EL (cell line): ENCODE measurements around the gene FAM120B.

Experiments used
- DNase-seq: peaks from one replicate; pipeline ENCODE4 v3.0.0-alpha.2; 2016

Gene FAM120B

DNA sequence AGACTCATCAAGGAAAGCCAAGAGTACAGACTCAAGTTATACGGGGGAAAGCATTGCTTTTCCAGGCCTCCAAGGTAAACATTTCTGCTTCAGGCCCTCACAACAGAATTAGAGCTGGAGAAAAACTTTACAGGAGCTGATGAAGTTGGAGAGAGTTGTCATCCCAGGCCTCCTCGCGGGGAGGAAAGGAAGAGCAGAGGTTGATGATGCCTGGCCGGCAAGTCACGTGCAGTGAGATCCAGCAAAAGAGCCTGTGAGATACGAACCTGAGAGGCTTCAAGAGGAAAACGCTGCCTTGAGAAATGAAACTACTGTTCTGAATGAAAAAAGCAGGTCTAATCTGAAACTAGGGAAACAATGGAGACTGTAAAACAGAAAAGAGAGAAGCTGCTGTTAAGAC, 122.9 kb downstream of the FAM120B start:
- no peak for DNase-seq

DNA sequence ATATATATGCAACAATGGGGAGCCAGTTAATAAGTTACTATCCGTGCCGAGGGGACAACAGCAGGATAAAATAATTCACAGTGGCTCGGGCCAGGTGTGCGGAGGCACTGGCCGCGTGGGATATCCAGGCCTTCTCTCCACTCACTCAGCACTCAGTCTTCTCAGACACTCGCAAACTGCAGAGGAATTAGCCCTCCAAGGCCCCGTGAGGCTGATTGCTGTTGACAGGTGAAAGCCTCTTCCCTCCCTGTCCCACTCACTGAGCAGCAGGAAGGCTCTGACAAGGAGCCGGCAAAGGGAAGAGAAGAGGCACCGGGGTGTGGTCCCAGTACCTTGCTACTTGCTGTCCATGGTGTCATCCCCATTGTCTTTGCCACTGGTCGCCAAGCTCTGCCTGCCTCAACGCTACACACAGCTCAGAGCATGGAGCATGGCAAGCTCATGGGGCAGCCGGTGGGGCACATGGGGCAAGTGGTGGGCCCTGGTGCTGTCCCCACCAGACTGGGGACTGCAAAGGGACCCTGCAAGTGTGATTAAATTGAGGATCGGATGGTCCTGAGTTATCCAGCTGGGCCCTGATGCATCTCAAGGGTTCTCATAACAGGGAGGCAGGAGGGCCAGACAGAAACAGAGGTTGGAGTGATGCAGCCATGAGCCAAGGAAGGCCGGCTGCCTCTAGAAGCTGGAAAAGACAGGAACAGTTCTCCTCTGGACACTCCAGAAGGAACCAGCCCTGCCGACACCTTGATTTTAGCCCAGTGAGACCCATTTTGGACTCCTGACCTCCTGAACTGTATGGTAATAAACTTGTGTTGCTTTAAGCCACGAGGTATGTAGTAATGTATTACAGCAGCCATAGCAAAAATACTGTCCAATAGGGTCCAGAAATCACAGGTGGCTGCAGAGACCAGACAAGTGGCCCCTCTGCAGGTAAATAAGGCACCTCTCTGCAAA, 126.9 kb downstream of the FAM120B start:
- DNase-seq: no peak

- no peak for DNase-seq
Observed at GRCh38 chr6:170434117-170434820, 127.7 kb downstream of the FAM120B start.

GRCh38 chr6:170434821-170435155, 128.2 kb downstream of the FAM120B start:
- no peak for DNase-seq

DNA sequence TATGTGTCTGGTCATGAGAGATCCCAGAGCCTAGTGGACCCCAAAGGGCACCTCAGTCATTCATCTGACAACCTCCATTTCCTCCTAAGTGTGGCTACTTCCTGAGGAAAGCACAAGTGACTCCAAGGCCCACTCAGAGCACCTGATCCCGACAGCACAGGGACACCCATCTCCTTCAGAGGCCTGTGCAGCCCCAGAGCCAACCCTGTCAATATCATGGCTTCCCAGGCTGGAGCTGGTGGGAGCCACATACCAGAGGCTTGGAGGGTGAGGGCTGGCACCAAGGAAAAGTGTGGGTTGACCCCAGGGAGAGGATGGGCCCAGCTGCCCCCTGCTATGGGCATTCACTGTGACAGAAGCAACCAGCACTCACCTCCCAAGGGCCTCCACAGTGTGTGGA, 129.2 kb downstream of the FAM120B start:
- DNase-seq: no peak

GRCh38 chr6:170436209-170436809, 129.8 kb downstream of the FAM120B start:
- no peak for DNase-seq

- no peak for DNase-seq
Observed at GRCh38 chr6:170437719-170438401, 131.3 kb downstream of the FAM120B start.

- DNase-seq: peak; percentile 99
Observed at GRCh38 chr6:170438402-170438753, 131.8 kb downstream of the FAM120B start.

GRCh38 chr6:170438861-170439260, 132.3 kb downstream of the FAM120B start:
- no peak for DNase-seq

DNA sequence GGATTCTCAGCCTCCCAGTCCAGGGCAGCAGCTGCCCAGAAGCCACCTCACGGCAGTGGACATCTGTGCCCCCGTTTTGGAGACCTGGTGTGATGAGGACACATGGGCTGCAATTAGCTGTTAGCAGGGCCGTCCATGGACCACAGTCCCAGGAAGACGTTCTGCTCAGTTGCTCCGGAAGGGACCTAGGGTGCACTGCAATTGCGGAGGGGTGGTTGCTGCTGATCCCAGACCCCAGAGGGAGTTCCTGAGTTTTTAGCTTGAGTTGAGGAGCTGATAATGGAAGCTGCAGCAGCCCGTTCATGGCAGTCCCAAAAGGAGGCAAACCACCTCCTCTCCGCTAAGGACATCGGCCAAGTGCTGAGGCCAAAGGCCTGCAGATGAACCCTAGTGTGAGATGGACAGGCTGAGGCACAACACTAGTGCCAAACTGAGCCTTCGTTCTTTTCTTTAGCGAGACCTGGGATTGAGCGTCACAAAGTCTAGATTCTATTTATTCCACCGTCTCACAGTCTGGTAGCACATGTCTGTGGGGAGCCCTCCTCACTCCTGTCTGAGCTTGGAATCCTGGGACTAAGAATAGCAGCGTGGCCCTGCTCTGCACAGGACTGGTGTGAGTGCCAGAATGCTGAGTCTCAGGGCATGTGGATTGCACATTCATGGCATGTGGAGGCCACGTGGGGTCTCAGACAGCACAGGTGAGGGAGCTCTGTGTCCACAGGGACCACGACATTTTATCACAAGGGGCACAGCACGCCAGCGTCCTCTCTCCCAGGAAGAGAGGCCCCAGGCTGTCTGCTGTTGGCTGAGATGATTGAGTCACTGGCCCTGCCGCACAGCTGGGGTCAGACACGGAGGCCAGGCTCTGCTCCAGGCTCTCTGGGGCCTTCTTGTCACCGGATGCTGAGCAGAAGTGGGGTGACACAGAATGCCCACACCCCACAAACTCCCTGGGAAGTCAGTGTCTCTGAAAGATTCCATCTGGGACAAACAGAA, 133.1 kb downstream of the FAM120B start:
- peak; percentile 70 for DNase-seq

DNA sequence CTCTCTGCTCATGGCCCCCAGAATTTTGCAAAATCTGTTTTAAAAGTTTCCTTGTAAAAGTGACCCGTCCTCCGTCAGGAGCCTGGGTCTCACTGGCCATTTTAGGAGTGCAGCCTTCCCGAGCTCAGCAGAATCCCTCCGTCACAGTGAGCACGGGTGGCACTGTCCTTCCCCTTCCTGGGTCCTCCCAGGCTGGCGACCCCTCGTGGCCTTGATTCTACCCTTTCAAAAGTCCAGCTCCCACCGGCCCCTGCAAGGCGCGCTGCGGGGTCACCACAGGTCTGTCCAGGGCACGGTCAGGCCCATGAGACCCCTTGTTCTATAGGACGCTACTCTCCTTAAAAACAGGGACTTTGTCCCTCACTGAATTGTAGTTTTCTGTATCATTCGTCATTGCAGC, 133.9 kb downstream of the FAM120B start:
- no peak for DNase-seq

DNA sequence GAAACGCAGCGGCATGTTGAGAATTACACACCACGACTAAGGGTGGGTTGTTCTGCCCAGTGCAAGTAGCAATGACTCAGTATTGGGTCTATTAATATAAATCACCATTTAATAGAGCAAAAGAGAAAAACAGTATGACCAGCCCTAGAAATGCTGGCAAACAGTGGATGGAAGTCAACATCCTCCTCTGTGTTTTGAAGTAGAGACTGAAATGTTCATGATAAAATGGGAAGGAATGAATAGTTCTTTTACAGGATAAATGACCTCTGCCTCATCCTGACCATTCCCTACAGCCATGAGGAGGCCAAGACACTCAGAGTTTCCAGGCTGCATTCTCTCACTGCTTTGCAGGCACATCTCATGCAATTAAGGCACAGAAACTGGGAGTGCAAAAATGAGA, 134.8 kb downstream of the FAM120B start:
- DNase-seq: no peak

GRCh38 chr6:170442596-170442995, 136.0 kb downstream of the FAM120B start:
- no peak for DNase-seq

DNA sequence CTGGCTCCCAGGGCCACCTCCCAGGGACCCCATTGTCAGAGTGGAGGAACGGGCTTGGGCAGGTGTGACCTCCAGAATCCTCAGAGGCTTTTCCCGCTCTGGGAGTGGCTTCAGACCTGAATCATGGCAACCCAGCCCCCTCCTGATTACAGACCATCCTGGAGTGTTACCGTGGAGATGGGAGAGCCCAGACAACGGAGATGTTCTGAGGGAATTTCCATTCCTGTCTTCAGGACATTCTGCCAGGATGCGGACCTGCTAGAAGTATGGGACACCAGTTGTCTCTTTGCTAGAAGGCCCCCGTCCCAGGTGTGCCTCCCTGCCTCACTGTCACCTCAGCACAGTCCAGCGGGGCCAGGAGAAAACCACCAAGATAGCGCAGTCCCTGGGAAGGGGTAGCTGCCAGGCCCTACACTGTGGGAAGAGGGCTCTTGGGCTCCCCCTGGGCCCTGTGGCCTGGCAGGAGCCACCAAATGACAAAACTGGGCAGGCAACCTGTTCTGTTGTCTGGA, 136.6 kb downstream of the FAM120B start:
- no peak for DNase-seq

GRCh38 chr6:170444056-170444591, 137.6 kb downstream of the FAM120B start:
- DNase-seq: no peak

DNA sequence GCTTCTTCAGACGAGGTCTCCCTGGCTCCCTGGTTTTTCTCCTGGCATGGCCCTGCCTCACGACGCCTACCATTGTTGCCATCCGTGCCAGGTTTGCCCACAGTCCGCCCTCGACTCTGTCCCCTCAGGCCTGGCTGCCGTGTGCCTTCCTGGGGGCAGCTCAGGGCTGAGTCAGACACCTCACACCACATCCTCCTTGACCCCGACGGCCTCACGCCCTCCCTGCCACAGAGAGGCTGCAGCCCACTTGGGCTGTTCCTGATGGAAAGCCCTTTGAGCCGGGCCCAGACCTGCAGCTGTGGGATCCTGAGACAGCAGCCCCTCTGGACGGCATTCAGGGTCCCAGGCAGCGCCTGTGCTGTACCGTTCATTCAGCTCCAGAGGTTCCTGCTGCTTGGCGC, 138.3 kb downstream of the FAM120B start:
- DNase-seq: no peak

GRCh38 chr6:170445487-170445886, 138.9 kb downstream of the FAM120B start:
- no peak for DNase-seq

DNA sequence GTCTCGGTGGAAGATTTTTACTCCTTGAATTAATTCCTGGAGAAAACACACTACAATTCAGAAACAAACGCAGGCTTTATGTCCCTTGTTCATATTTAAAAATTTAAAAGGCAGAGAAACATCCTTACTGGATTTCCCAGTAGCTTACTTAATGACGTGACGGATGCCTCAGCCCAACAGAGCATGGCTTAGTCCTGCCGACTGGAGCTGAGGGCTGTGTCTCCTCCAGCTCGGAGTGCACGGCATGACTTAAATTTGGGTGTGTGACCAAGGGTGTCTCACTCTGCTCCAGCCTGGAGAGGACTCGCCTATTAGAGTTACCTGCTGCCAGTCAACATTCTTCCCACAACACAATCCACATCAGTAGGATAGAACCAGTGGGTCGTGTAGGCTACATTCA, 139.4 kb downstream of the FAM120B start:
- no peak for DNase-seq

GRCh38 chr6:170446841-170447560, 140.4 kb downstream of the FAM120B start:
- no peak for DNase-seq

DNA sequence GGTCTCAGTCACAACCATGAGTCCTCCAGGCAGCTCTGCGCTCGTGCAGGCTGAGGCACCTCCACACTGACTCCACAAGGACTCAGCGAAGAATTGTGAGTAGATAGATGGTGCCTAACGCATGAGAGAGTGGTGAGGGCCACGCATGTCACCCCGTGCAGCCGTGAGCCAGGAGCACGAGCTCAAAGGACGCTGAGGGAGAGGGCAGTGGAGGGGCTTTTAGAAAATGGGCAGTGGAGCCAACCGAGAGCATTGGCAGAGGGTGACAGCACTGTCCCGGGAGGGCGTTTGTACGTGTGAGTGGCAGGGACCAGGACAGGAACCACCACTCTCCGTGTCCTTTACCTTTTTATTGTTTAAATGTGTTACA, 141.0 kb downstream of the FAM120B start:
- no peak for DNase-seq

DNA sequence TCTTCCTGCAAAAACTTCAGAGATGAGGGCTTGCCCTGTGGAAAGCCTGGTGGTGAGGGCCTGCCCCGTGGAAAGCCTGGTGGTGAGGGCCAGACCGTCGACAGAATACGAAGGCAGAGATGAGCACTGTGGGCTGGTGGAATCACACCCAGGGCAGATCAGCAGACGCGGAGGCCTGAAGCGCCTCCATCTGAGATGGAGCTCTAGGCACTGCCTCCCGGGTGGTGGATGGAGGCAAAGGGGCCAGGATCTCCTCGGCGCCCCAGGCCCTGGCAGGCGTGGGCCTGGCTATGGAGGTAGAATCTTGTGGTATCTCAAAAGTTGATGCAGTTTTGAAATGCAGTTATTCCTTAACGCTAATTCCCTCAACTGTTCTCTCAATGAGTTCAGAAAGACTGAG, 141.8 kb downstream of the FAM120B start:
- DNase-seq: no peak
